ENCODE data around the gene SLC17A3.

- TF ChIP-seq, protein P1, sequence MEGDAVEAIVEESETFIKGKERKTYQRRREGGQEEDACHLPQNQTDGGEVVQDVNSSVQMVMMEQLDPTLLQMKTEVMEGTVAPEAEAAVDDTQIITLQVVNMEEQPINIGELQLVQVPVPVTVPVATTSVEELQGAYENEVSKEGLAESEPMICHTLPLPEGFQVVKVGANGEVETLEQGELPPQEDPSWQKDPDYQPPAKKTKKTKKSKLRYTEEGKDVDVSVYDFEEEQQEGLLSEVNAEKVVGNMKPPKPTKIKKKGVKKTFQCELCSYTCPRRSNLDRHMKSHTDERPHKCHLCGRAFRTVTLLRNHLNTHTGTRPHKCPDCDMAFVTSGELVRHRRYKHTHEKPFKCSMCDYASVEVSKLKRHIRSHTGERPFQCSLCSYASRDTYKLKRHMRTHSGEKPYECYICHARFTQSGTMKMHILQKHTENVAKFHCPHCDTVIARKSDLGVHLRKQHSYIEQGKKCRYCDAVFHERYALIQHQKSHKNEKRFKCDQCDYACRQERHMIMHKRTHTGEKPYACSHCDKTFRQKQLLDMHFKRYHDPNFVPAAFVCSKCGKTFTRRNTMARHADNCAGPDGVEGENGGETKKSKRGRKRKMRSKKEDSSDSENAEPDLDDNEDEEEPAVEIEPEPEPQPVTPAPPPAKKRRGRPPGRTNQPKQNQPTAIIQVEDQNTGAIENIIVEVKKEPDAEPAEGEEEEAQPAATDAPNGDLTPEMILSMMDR (conservative IDR thresholded peaks at IDR 0.05; ENCODE audit: low read length): no peak
- no peak for TF ChIP-seq EZH2phosphoT487 (IDR thresholded peaks at IDR 0.05; ENCODE audit: borderline replicate concordance, low read depth, low read length)
Observed at GRCh38 chr6:25862199-25862598, 11.8 kb downstream of the SLC17A3 start.

All from OCI-LY7 (cell line).